ENCODE data around the gene TMCO4.

- TF ChIP-seq CTCF (tag by site-specific recombination; IDR thresholded peaks at IDR 0.05) = no peak
- no peak for TF ChIP-seq ZNF792 (tag by site-specific recombination; IDR thresholded peaks at IDR 0.05)
- no peak for TF ChIP-seq KLF16 (tag by site-specific recombination; IDR thresholded peaks at IDR 0.05)
- TF ChIP-seq ZBTB7A (tag by site-specific recombination; IDR thresholded peaks at IDR 0.05; ENCODE audit: low read depth) = no peak
- TF ChIP-seq ZNF274 (IDR thresholded peaks at IDR 0.05; ENCODE audit: low read length) = no peak
- no peak for TF ChIP-seq ZNF274 (tag by site-specific recombination; IDR thresholded peaks at IDR 0.05; ENCODE audit: borderline replicate concordance)
- TF ChIP-seq ZEB2 (tag by site-specific recombination; IDR thresholded peaks at IDR 0.05) = no peak
- TF ChIP-seq ZNF837 (tag by site-specific recombination; IDR thresholded peaks at IDR 0.05) = no peak
- no peak for TF ChIP-seq ZFP37 (tag by site-specific recombination; IDR thresholded peaks at IDR 0.05)
- no peak for TF ChIP-seq ZNF121 (tag by site-specific recombination; IDR thresholded peaks at IDR 0.05)
- TF ChIP-seq ZBTB44 (tag by site-specific recombination; IDR thresholded peaks at IDR 0.05) = no peak
- TF ChIP-seq ZNF610 (tag by site-specific recombination; IDR thresholded peaks at IDR 0.05; ENCODE audit: borderline replicate concordance) = no peak
- TF ChIP-seq ZNF362 (tag by site-specific recombination; IDR thresholded peaks at IDR 0.05) = no peak
These were observed 94.3 kb downstream of the TMCO4 start for GRCh38 chr1:19705464-19705863.
